ENCODE results near the gene NT5M. TPM values are rescaled to one million over a fixed set of nuclear protein-coding genes. Genes with fewer than 3 reads are reported as not detected.

NT5M gene
- total RNA-seq, 1 donor from 2014 or later: 6.0 TPM

- intact Hi-C loops (cut with micrococcal nuclease): no loop called here
These were observed 39.2 kb downstream of the NT5M start for GRCh38 chr17:17342242-17342945.

GRCh38 chr17:17343160-17343735 lies 40.1 kb downstream of the NT5M start:
- intact Hi-C loops (cut with micrococcal nuclease): no loop called here

- intact Hi-C loops (cut with micrococcal nuclease): no loop called here
These were observed 40.8 kb downstream of the NT5M start for GRCh38 chr17:17343896-17344506.

GRCh38 chr17:17344507-17345293 lies 41.5 kb downstream of the NT5M start:
- intact Hi-C loops (cut with micrococcal nuclease): no loop called here

- intact Hi-C loops (cut with micrococcal nuclease): no loop called here
These were observed 42.1 kb downstream of the NT5M start for GRCh38 chr17:17345294-17345597.

- intact Hi-C loops (cut with micrococcal nuclease): no loop called here
These were observed 42.7 kb downstream of the NT5M start for GRCh38 chr17:17345686-17346427.

- intact Hi-C loops (cut with micrococcal nuclease): no loop called here
These were observed 43.5 kb downstream of the NT5M start for GRCh38 chr17:17346428-17347233.

- intact Hi-C loops (cut with micrococcal nuclease): no loop called here
These were observed 44.2 kb downstream of the NT5M start for GRCh38 chr17:17347234-17347955.

- intact Hi-C loops (cut with micrococcal nuclease): no loop called here
These were observed 45.0 kb downstream of the NT5M start for GRCh38 chr17:17347956-17348871.

GRCh38 chr17:17348872-17349723 lies 45.9 kb downstream of the NT5M start:
- intact Hi-C loops (cut with micrococcal nuclease): no loop called here

- intact Hi-C loops (cut with micrococcal nuclease): no loop called here
These were observed 46.5 kb downstream of the NT5M start for GRCh38 chr17:17349724-17350106.

- intact Hi-C loops (cut with micrococcal nuclease): no loop called here
These were observed 47.5 kb downstream of the NT5M start for GRCh38 chr17:17350491-17351355.

GRCh38 chr17:17351356-17351891 lies 48.3 kb downstream of the NT5M start:
- intact Hi-C loops (cut with micrococcal nuclease): no loop called here

GRCh38 chr17:17351901-17352781 lies 49.0 kb downstream of the NT5M start:
- intact Hi-C loops (cut with micrococcal nuclease): no loop called here

- intact Hi-C loops (cut with micrococcal nuclease): no loop called here
These were observed 49.9 kb downstream of the NT5M start for GRCh38 chr17:17352836-17353624.
